Omental fat pad (tissue), 4 donors: ENCODE data around the gene STAT6. TPM values are rescaled to one million over a fixed set of nuclear protein-coding genes. Genes with fewer than 3 reads are reported as not detected.

Experiments used
- ATAC-seq: fragments of 150-250 bp; one replicate; pipeline ENCODE4 v1.9.1; 2016; ENCODE audit warnings: mild to moderate bottlenecking, moderate library complexity; ENCODE audit not compliant: low FRiP score
- DNase-seq: peaks from one replicate; pipeline ENCODE4 v3.0.0-alpha.2; 2019; ENCODE audit warnings: low spot score
- total RNA-seq, 4 donors: library from RNA; depleted of rRNA; stranded (reverse); fragments of >200 nt; gene quantifications; one replicate each; pipeline ENCODE4 v1.1.0, GENCODE V29; 2016
- TF ChIP-seq, protein P1 (sequence below), 3 donors: fragments of 450-650 bp; IDR thresholded peaks; one replicate each; pipeline ENCODE4 v1.5.1; 2016 to 2017; ENCODE audit warnings: antibody characterized with exemption in 3 of 3, mild to moderate bottlenecking in 3 of 3, moderate library complexity in 2 of 3

Gene STAT6
- total RNA-seq, 4 donors from 2014 or later: 112 to 234 (median 124) TPM

DNA sequence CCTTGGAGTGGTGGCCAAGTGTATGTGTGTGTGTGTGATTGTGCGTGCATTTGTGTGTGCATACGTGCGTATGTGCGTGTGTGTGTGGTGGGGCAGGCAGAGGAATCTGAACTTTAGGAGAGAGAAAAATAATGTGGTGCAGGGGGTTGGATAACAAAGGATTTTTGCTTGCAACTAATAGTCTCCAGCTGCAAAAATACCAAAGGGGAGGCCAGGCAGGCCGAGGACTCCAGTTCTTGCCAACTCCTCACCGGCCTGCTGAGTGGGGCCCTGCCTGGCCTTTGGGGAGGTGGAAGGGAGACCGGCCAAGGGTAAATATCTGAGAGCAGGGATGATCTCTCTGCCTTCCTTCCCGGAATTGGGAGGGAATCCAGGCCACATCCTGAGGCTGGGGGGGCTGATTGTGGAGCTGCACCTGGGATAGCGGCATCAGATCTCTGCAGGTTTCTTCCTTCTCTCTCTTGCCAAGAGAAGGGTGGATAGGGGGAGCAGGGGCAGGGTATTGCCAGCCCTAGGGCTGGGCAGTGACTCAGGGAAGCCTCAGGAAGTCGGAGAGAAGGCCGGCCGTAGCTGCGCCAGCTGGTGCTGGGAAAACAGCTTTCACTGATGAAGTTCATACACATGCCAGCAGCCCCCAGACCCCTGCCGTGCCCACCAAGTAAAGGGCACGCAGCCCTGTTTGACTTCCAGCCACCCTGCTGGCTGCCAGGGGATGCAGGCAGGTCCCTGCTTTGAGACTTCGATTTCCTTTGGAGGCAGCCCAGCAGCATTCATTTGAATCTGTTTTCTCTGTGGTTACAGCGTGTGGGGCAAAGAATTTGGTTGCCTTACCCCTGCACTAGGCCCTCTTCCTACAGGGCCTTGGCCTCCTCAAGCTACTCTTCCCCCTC, 40.8 kb upstream of the STAT6 start:
- ATAC-seq (peak; percentile 73), DNase-seq (no peak)
- TF ChIP-seq, protein P1, sequence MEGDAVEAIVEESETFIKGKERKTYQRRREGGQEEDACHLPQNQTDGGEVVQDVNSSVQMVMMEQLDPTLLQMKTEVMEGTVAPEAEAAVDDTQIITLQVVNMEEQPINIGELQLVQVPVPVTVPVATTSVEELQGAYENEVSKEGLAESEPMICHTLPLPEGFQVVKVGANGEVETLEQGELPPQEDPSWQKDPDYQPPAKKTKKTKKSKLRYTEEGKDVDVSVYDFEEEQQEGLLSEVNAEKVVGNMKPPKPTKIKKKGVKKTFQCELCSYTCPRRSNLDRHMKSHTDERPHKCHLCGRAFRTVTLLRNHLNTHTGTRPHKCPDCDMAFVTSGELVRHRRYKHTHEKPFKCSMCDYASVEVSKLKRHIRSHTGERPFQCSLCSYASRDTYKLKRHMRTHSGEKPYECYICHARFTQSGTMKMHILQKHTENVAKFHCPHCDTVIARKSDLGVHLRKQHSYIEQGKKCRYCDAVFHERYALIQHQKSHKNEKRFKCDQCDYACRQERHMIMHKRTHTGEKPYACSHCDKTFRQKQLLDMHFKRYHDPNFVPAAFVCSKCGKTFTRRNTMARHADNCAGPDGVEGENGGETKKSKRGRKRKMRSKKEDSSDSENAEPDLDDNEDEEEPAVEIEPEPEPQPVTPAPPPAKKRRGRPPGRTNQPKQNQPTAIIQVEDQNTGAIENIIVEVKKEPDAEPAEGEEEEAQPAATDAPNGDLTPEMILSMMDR (IDR thresholded peaks at IDR 0.05): no peak

DNA sequence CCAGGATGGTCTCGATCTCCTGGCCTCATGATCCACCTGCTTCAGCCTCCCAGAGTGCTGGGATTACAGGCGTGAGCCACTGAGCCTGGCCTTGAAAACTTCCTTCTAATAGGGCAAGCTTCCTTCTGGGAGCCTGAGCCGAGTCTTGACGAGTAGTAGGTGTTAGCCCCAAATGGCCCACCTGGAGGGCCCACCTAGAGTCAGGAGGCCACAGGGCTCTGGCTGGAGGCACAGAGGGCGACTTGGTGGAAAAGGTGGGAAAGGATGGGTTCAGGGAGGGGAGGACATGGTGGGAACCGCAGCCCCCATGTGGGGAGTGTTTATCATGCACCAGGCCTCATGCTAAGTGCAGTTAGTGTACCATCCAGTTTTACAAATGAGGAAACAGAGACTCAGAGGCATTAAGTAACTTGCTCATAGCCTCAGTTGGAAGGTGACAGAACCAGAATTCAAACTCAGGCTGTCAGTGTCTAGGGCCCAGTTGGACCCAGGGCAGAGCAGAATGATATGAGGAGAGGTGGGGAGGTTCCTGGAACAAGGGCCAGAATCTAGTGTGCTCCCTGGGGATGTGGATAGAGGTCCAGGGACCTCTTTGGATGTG, 39.3 kb upstream of the STAT6 start:
- TF ChIP-seq, protein P1 (IDR thresholded peaks at IDR 0.05): no peak
- DNase-seq: no peak
- ATAC-seq: no peak

DNA sequence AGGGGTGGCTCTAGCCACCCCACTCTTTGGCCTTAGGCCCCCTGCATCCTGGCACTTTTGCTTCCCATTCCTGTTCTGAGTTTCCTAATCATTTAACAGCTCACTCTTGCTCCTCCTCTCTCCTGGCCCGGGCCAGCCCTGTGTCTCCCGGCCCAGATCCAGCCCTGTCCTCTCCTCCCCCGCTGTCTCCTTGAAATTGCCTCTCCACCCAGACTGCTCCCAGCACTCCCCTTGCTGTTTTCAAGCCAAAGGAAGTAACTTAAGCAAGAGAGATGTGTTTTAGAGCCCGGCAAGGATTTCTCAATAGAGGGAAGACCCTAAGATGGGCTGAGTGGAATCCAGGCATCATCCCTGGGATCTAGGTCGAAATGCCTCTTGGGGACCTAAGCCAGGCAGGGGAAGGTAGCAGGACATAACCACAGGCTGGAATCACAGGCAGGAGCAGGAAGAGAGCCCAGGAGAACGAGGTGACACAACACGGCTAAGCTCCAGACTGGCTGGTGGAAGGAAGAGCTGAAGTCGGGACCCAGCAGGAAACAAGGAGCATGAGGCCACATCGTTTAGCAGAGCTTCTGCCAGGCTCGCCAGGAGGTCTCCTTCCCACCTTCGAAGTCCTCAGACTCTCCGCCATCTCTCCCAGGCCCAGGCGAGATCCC, 38.2 kb upstream of the STAT6 start:
- DNase-seq (no peak), ATAC-seq (peak; percentile 75)
- TF ChIP-seq, protein P1 (IDR thresholded peaks at IDR 0.05): no peak

DNA sequence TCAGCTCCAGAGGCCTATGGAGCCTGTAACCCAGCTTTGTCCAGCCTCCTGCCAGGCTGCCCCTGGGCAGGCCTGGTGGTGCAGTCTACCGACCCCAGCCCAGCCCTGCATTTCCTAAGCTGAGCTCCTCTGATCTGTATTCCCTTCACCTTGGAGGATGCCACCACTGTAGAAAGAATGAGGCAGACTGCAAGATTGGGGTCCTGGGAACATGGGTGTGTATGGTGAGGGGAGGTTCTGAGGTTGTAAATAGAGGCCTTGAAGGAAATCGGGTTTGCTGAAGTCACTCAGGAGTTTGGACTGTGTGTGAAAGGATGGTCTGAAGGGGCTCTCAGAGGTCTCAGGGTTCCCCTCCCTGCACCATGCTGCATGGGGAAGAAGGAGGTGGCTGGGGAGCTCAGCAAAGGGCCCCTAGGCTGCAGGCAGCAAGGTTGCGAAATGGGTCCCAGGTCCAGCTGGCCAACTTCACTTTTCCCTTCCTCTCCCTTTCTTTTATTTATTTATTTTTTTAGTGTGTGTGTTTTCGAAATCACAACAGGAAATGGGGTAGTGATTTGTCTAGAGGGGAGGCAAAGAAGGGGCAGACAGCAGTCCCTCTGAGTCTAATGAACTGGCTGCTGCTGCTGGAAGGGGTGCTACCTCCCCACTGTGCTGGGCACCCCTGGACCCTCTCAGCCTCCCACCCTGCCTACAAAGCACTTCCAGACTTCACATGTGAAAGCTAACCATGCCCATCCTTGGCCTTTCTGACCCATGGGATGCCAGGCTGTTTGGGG, 37.5 kb upstream of the STAT6 start:
- ATAC-seq (peak; percentile 16), DNase-seq (no peak)

DNA sequence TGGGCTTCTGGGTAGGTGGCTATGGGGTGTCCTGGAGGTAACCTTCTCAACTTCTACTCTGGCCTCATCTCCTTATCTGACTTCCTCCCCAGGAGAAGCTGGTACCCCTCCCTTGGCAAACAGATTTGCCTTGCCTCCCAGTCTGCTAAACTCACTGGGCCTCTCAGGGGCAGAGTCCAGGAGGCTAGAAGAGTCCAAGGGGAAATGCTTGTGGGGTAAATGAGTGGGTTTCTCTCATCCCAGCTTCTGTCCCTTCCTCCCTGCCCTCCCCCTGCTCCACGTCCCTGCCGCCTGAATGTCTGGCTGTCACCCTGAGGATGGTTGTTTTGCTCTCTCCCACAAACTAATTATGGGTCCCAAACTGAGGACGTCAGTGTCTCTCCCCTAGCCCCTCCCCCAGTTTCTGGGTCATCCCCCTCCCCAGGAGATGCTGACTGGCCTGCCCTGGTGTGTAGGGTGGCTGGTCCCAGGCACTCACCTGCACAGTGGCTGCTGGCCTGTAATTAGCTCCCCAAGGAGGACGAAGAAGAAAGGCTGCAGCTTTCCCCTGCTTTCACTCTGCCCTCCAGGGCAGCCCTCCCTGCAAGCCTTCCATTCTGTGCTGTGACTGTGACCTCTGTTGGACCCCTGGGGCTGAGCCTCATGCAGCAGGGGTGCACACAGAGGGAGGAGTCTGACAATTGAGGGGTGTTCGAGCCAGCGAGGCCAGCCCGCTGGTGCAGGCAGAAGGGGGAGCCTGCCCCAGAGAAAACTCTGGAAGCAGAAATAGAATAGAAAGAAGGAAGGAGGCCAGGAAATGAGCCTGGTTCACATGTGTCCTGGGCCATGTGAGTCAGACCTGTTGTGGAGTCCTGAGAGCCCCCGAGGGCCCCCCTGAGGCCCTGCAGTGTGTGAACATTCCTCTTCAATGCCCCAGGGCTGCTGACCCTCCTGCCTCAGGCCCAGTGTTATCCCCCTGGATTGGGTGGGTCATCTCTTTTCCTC, 36.1 kb upstream of the STAT6 start, which contains the start of gene LRP1-AS:
LRP1-AS (minus strand) TSS at position 659 of the 984 bp plus-strand sequence.
- ATAC-seq (no peak), DNase-seq (no peak)
- TF ChIP-seq, protein P1 (IDR thresholded peaks at IDR 0.05): no peak

More for the DNA sequence above, 37.5 kb upstream of the STAT6 start:
- TF ChIP-seq, protein P1 (IDR thresholded peaks at IDR 0.05): no peak
